Brain microvascular endothelial cell (primary cell): ENCODE results near the gene SYCP2.

ENCODE experiments used
- DNase-seq: peaks from one replicate; pipeline ENCODE4 v3.0.0-alpha.2; 2020
- H3K27ac ChIP-seq: fragments of 250-450 bp; sonication (Bioruptor Pico); 2 replicates; pipeline ENCODE4 v1.5.1; 2020; ENCODE audit warnings: mild to moderate bottlenecking, moderate library complexity
- H3K27me3 ChIP-seq: fragments of 250-450 bp; sonication (Bioruptor Pico); replicated peaks from 2 replicates; pipeline ENCODE4 v1.5.1; 2020; ENCODE audit warnings: mild to moderate bottlenecking
- H3K36me3 ChIP-seq: fragments of 250-450 bp; sonication (Bioruptor Pico); replicated peaks from 2 replicates; pipeline ENCODE4 v1.5.1; 2020; ENCODE audit warnings: mild to moderate bottlenecking
- H3K4me3 ChIP-seq: 2 replicates; pipeline ENCODE4 v1.5.1; 2011; ENCODE audit warnings: low read depth, mild to moderate bottlenecking, control low read depth, low read length, moderate library complexity
- in situ Hi-C: cut with HindIII; loops from 2 replicates; pipeline ENCODE4 v1.10.0; 2017; ENCODE audit warnings: low sequenced_read_pairs, low pct_ligation_motif_present
- TF ChIP-seq, protein P1 (sequence below): IDR thresholded peaks from 2 replicates; pipeline ENCODE4 v1.5.1; 2011; ENCODE audit warnings: low read depth, mild to moderate bottlenecking, moderate library complexity, low read length, control low read depth, inconsistent platforms; ENCODE audit errors: missing control alignments

Gene SYCP2

DNA sequence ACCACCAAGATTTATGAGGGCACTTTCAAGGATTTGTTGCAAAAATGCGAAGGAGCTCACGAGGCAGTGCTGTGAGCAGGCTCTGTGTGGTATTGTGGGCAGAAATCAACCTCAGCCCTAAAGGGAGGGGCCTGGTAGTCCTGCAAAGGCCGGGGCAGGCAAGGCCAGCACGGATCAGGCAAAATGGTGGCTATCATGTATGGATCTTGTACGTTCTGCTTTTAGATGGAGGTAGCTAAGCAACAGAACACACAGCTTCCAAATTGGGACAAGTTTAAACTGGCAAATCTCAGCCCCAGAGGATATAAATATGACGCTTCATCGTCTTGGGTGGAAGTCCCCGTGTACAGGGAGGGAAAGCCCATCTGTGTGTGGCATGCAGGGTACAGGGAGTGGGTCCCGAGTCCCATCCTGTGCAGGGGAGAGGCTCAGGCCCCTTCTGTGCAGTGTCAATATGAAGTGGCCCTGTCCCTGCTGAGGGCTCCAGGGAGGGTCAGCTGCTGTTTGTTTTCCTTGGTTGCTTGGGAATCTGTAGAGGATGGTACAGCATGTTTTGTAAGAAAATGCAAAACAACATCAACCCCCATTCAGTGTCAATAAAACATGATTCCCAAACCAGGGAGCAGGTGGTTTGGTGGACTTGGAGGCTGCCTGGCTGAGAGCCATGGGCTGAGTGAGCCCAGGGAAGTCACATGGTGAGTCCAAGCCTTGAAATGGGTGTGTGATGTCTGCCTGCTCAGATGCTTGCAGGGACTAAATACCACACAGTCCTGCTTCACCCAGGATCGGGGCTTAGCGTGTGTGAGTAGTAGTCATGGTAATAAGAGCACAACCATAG, 113.0 kb downstream of the SYCP2 start:
- TF ChIP-seq, protein P1, sequence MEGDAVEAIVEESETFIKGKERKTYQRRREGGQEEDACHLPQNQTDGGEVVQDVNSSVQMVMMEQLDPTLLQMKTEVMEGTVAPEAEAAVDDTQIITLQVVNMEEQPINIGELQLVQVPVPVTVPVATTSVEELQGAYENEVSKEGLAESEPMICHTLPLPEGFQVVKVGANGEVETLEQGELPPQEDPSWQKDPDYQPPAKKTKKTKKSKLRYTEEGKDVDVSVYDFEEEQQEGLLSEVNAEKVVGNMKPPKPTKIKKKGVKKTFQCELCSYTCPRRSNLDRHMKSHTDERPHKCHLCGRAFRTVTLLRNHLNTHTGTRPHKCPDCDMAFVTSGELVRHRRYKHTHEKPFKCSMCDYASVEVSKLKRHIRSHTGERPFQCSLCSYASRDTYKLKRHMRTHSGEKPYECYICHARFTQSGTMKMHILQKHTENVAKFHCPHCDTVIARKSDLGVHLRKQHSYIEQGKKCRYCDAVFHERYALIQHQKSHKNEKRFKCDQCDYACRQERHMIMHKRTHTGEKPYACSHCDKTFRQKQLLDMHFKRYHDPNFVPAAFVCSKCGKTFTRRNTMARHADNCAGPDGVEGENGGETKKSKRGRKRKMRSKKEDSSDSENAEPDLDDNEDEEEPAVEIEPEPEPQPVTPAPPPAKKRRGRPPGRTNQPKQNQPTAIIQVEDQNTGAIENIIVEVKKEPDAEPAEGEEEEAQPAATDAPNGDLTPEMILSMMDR, result no peak
- in situ Hi-C loops, result no loop called here

DNA sequence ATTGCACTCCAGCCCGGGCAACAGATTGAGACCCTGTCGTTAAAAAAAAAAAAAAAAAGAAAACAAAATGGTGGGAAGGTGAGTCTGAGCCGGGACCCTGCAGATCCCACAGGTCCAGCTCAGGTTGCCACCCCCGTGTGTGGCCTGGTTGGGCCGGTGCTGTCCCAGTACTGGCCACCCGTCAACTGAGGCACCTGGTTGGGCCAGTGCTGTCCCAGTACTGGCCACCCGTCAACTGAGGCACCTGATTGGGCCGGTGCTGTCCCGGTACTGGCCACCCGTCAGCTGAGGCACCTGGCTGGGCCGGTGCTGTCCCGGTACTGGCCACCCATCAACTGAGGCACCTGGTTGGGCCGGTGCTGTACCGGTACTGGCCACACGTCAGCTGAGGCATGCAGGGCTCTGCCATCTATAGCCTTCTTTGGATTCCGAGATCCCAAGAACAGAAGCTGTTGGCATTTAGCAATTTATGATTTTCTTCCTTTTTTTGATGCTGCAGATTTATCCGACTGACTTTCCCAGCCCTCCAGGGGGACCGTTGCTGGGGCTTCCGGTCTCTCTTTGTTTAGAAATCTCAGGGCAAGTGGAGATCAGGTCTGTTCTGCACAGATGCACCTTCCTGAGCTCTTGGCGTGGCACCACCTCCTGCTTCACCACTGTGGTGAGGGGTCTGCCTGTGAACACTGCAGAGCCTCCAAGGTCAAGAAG, 113.8 kb downstream of the SYCP2 start:
- Histone ChIP-seq H3K36me3 (no peaks in the 10 kb centered on the region), H3K27me3 (no peaks in the 10 kb centered on the region), H3K4me3 (no peak overlapping the region), H3K27ac (no peak overlapping the region)
- in situ Hi-C loops, result no loop called here
- no peak for DNase-seq
- TF ChIP-seq, protein P1, result no peak

More for the DNA sequence above, 113.0 kb downstream of the SYCP2 start:
- DNase-seq, result no peak
- no peaks in the 10 kb centered on the region for H3K27me3 ChIP-seq
- H3K27ac ChIP-seq, result no peak overlapping the region
- no peak overlapping the region for H3K4me3 ChIP-seq
- H3K36me3 ChIP-seq, result no peaks in the 10 kb centered on the region

DNA sequence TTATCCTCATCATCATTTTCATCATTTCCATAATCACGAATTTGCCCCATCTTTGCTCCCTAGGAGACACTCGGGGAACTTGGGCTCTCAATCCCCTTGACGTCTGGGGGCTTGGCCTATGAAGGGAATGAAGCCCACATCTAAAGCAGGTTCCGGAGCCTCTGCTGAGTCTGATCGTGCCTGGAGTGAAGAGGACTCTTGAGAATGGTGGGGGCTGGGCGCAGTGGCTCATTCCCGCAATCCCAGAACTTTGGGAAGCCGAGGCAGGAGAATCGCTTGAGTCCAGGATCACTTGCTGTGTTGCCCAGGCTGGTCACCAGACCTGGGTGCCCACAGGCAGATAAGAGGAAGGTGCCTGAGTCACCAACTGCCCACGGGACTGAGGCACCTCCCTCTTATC, 114.5 kb downstream of the SYCP2 start:
- H3K36me3 ChIP-seq, result no peaks in the 10 kb centered on the region
- no peak overlapping the region for H3K4me3 ChIP-seq
- in situ Hi-C loops, result no loop called here
- H3K27ac ChIP-seq, result no peak overlapping the region
- TF ChIP-seq, protein P1, result no peak
- no peak for DNase-seq
- H3K27me3 ChIP-seq, result no peaks in the 10 kb centered on the region

DNA sequence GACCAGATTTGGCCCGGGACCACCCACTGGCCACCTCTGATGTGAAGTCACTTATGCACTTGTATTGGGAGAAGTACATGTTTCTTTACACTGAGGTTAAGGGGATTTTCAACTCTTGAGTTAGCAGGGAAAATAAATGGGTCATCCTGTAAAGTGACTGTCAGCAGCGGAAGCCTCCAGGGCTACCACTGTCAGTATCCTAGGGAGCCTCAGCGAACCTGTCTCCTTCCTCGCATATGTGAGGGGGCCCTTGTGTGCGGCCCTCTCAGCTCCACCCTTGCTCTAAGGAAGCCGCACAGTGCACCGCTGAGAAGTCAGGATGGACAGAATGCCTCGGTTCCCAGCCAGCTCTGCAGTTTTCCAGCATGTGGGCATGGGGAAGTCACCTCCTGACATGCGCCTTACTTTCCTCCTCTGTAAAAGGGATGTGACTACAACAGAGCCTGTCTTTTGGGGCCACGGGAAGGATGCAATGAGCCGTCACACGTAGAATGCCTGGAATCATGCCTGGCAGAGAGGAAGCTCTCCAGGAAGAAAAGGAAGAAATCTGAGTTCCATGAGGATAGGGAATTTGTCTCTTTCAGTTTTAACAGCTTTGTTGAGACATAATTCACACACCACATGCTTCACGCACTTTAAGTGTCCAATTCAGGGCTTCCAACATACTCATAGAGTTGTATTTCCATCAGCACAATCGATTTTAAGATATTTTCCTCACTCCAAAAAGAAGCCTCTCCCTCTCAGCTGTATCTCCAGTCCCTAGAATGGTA, 115.4 kb downstream of the SYCP2 start:
- Histone ChIP-seq H3K36me3 (no peaks in the 10 kb centered on the region), H3K27me3 (no peaks in the 10 kb centered on the region), H3K4me3 (no peak overlapping the region), H3K27ac (no peak overlapping the region)
- no peak for DNase-seq
- in situ Hi-C loops, result no loop called here
- TF ChIP-seq, protein P1, result no peak

DNA sequence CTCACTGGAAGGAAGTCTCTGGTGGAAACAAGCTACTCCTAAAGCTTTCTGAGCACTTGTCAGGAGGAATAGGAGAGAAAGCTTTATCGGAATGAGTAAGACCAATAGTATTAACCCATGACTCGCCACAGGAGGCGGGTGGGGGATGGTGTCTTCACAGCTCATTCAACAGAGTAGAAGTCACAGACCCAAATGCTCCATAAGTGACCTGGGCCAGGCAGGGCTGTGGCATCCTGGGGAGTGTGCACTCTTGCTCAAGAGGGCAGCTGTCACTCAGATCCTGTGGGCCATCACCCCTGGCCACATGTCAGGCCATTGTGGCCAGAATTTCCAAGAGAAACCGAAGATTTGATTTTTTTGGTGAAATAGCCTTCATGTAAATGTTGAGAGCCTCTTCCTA, 116.0 kb downstream of the SYCP2 start:
- no peak overlapping the region for H3K27ac ChIP-seq
- no peaks in the 10 kb centered on the region for H3K36me3 ChIP-seq
- in situ Hi-C loops, result no loop called here
- DNase-seq, result no peak
- no peaks in the 10 kb centered on the region for H3K27me3 ChIP-seq
- TF ChIP-seq, protein P1, result no peak
- H3K4me3 ChIP-seq, result no peak overlapping the region
